GM10266 (cell line): ENCODE measurements around the gene GMFB.
A peak's percentile ranks its signal among the peaks of the same experiment; 100 is the strongest.

Source experiments
- DNase-seq: peaks from one replicate; pipeline ENCODE4 v3.0.0; 2012; ENCODE audit errors: extremely low spot score
- CTCF ChIP-seq: IDR thresholded peaks from 2 replicates; pipeline ENCODE4 v1.5.1; 2012; ENCODE audit warnings: mild to moderate bottlenecking, low read depth; ENCODE audit not compliant: control insufficient read depth, insufficient read depth; ENCODE audit errors: missing control alignments

GMFB gene

GRCh38 chr14:54488646-54489317 lies at the start of gene GMFB:
TSS of gene GMFB (minus strand) at chr14:54488980. CDS start at chr14:54488927, 53 bp downstream.
- peak; percentile 91 for DNase-seq
- TF ChIP-seq CTCF: peak; percentile 30

GRCh38 chr14:54538055-54538454 lies 49.3 kb upstream of the GMFB start:
- no peak for TF ChIP-seq CTCF

GRCh38 chr14:54537651-54538050 lies 48.9 kb upstream of the GMFB start:
- no peak for DNase-seq
- TF ChIP-seq CTCF: no peak

More at GRCh38 chr14:54538055-54538454, 49.3 kb upstream of the GMFB start:
- no peak for DNase-seq

- no peak for DNase-seq
- TF ChIP-seq CTCF: no peak
Observed at GRCh38 chr14:54535646-54536045, 46.9 kb upstream of the GMFB start.

GRCh38 chr14:54535126-54535525 lies 46.3 kb upstream of the GMFB start:
- DNase-seq: no peak
- TF ChIP-seq CTCF: no peak

- no peak for DNase-seq
- no peak for TF ChIP-seq CTCF
Observed at GRCh38 chr14:54533100-54533499, 44.3 kb upstream of the GMFB start.

GRCh38 chr14:54532111-54533012 lies 43.6 kb upstream of the GMFB start:
- DNase-seq: peak; percentile 46
- TF ChIP-seq CTCF: no peak
